A673 (cell line): ENCODE measurements around the gene LCN1.

Experiments used
- CTCF ChIP-seq: fragments of 300-800, 200-600 bp; sonication (generic); conservative IDR thresholded peaks from 2 replicates; pipeline ENCODE4 v1.5.1; 2017; ENCODE audit warnings: low read depth, mild to moderate bottlenecking, antibody characterized with exemption, low read length, moderate library complexity, mixed read lengths
- EZH2 ChIP-seq: fragments of 200-600 bp; sonication (generic); IDR thresholded peaks from 2 replicates; pipeline ENCODE4 v1.6.1; 2017; ENCODE audit warnings: borderline replicate concordance, low read depth, mild to moderate bottlenecking, mixed read lengths, antibody characterized with exemption, low read length; ENCODE audit not compliant: poor library complexity, severe bottlenecking

- no peak for TF ChIP-seq CTCF
- TF ChIP-seq EZH2: no peak
Observed at GRCh38 chr9:135520916-135521607, at the start of gene LCN1.
